Gastrocnemius medialis (tissue), 4 donors: ENCODE data around the gene COL1A1. TPM values are rescaled to one million over a fixed set of nuclear protein-coding genes. Genes with fewer than 3 reads are reported as not detected.

Experiments
- ATAC-seq, 2 donors: fragments of 150-250 bp; one replicate each; pipeline ENCODE4 v1.9.1; 2016
- DNase-seq, 2 donors: peaks; one replicate each; pipeline ENCODE4 v3.0.0-alpha.2; 2019
- H3K27ac ChIP-seq, 4 donors: fragments of 200-600 bp; sonication (generic); 1 replicate in 1 of 4; 2 replicates in 3 of 4; pipeline ENCODE4 v1.5.1; 2016 to 2018; ENCODE audit warnings: mild to moderate bottlenecking in 2 of 4, moderate library complexity in 1 of 4
- H3K27me3 ChIP-seq, 3 donors: fragments of 200-600 bp; sonication (generic) in 2 of 3; 1 replicate in 1 of 3; 2 replicates in 2 of 3; pipeline versions ENCODE4 v1.5.1 to v1.6.0; 2016 to 2019; ENCODE audit warnings: mild to moderate bottlenecking in 1 of 3, moderate library complexity in 1 of 3
- H3K36me3 ChIP-seq, 2 donors: fragments of 200-600 bp; sonication (generic) in 1 of 2; one replicate each; pipeline ENCODE4 v1.5.1; 2017 to 2018
- H3K4me1 ChIP-seq, 2 donors: fragments of 200-600 bp; sonication (generic) in 1 of 2; one replicate each; pipeline ENCODE4 v1.5.1; 2016 to 2017; ENCODE audit warnings: mild to moderate bottlenecking in 2 of 2
- H3K4me3 ChIP-seq, 4 donors: fragments of 200-600 bp; sonication (generic) in 3 of 4; 1 replicate in 1 of 4; 2 replicates in 3 of 4; pipeline ENCODE4 v1.5.1; 2016 to 2019; ENCODE audit warnings: mild to moderate bottlenecking in 2 of 4
- H3K9me3 ChIP-seq, 3 donors: fragments of 200-600 bp; sonication (generic) in 2 of 3; 1 replicate in 1 of 3; 2 replicates in 2 of 3; pipeline ENCODE4 v1.5.1; 2016 to 2019
- POLR2A ChIP-seq, 2 donors: fragments of 450-650 bp; IDR thresholded peaks; one replicate each; pipeline ENCODE4 v1.6.1; 2017; ENCODE audit warnings: antibody characterized with exemption in 2 of 2, mild to moderate bottlenecking in 2 of 2, moderate library complexity in 2 of 2
- in situ Hi-C, 4 donors: fragments of 200-750 bp; cut with MboI; loops; one replicate each; pipeline versions ENCODE4 v1.15.0 to v1.8.0; 2017; ENCODE audit warnings: low sequenced_read_pairs in 4 of 4
- intact Hi-C: fragments of 100-400 bp; cut with DNase I; formaldehyde crosslinking; loops from one replicate; pipeline ENCODE4 v1.15.1; 2023; ENCODE audit warnings: low total_unique reads
- total RNA-seq, 4 donors: library from RNA; depleted of rRNA; stranded (reverse); fragments of >200 nt; gene quantifications; one replicate each; pipeline versions ENCODE4 v1.1.0 to v1.2.3, GENCODE V29; 2016
- TF ChIP-seq, protein P1 (sequence below), 5 experiments: fragments of 450-650 bp in 3 of 5; fragments of 200-600 bp in 2 of 5; sonication (generic) in 2 of 5; IDR thresholded peaks in 4 of 5; conservative IDR thresholded peaks in 1 of 5; 1 replicate in 4 of 5; 2 replicates in 1 of 5; pipeline ENCODE4 v1.5.1; 2016 to 2019; ENCODE audit warnings: antibody characterized with exemption in 5 of 5, mild to moderate bottlenecking in 3 of 5, moderate library complexity in 3 of 5

COL1A1 gene
- total RNA-seq, 4 donors from 2014 or later = 1.7 to 9.5 (median 5.1) TPM

DNA sequence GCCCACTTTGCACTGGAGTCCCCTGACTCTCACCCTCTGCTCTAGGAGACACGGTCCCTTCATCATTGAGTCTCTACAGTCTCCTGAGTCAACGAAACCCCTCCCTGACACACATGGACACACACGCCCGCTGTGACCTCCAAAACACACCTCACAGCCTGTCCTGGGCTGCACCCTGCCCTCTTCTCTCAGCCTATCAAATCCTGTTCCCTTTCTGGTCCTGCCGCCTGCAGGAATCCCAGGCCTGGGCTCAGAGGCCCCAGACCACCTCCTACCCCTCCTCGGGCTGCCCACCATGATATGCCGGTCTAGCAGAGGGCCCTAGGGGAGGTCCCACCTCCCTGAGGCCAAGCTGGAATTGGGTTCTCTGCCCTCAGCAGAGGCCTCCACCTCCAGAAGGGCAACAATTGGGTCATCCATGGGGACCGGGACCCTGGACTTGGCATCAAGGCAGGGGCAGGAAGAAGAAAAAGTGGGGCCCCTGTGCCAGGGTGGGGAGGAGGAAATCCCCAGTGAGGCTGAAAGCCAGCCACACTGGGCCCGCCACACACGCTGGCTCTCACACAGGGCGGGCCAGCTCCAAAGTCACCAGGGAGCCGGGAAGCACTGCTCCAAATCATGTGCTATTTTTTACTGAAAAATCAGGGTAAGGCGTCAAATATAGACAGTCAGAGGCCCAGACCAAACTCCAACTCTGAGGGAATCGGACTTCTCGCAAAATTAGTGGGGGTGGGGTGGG, 54.3 kb downstream of the COL1A1 start:
- no peaks in the 10 kb centered on the region for H3K9me3 ChIP-seq
- no peak for ATAC-seq
- peaks cover 40 to 50% of the 10 kb centered on the region in 2 donors for H3K4me1 ChIP-seq
- in situ Hi-C loops (no loop called here), intact Hi-C loops (loop anchor here (5.0 kb wide), 1 partner anchor 35 kb away; no protein-coding TSS in a partner anchor)
- peak overlapping the region; percentile 76 to 95 (median 84) for H3K4me3 ChIP-seq
- DNase-seq = no peak
- peak overlapping the region; percentile 85 to 93 (median 91) for H3K27ac ChIP-seq
- TF ChIP-seq, protein P1, sequence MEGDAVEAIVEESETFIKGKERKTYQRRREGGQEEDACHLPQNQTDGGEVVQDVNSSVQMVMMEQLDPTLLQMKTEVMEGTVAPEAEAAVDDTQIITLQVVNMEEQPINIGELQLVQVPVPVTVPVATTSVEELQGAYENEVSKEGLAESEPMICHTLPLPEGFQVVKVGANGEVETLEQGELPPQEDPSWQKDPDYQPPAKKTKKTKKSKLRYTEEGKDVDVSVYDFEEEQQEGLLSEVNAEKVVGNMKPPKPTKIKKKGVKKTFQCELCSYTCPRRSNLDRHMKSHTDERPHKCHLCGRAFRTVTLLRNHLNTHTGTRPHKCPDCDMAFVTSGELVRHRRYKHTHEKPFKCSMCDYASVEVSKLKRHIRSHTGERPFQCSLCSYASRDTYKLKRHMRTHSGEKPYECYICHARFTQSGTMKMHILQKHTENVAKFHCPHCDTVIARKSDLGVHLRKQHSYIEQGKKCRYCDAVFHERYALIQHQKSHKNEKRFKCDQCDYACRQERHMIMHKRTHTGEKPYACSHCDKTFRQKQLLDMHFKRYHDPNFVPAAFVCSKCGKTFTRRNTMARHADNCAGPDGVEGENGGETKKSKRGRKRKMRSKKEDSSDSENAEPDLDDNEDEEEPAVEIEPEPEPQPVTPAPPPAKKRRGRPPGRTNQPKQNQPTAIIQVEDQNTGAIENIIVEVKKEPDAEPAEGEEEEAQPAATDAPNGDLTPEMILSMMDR (IDR thresholded peaks at IDR 0.05 in 4 of 5, conservative IDR thresholded peaks at IDR 0.05 in 1 of 5) = no peak
- no peak for TF ChIP-seq POLR2A (IDR thresholded peaks at IDR 0.05)
- peaks cover 0 to 11% of the 10 kb centered on the region in 2 donors for H3K36me3 ChIP-seq
- no peaks in the 10 kb centered on the region for H3K27me3 ChIP-seq

DNA sequence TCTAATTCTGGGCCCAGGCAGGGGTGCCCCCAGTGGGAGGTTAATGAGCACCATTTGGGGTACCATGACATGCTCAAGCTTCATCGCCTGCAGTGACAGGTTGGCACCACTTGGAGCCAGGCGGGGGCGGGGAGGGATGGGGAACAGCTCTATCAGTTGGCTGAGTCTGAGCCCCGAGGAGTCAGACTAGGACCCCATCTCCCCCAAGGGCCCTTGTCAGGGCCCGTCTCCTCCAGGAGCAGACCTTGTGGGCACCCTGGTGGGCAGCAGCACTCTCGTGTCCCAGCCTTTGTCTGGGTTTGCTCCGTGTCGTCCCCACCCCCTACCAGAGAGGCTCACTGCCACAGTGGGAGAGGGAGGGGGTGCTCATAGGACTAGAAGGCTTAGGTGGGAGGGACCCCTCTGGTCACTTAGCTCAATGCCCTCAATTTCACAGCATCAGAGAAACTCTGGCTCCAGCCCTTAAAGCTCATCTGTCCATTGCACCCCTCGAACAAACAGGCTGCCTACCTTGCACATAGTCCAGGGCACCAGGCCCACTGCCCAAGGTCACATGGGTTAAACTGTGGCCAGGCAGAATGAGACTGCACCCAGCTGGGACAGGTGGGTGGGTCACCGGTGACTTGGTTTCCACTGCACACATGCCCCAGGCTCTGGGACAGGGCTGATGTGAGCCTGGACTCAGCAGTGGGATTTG, 55.1 kb downstream of the COL1A1 start:
- peak overlapping the region; percentile 85 to 93 (median 91) for H3K27ac ChIP-seq
- intact Hi-C loops = loop anchor here (5.0 kb wide), 1 partner anchor 34 kb away; no protein-coding TSS in a partner anchor
- no peak for DNase-seq
- H3K9me3 ChIP-seq = no peaks in the 10 kb centered on the region
- in situ Hi-C loops = no loop called here
- ATAC-seq = no peak
- no peaks in the 10 kb centered on the region for H3K27me3 ChIP-seq
- H3K4me1 ChIP-seq = peaks cover 39 to 45% of the 10 kb centered on the region in 2 donors
- TF ChIP-seq, protein P1 (IDR thresholded peaks at IDR 0.05 in 4 of 5, conservative IDR thresholded peaks at IDR 0.05 in 1 of 5) = peak in 2 of 5 experiments; percentile 13 to 24
- peak in 1 of 2 donors; percentile 31 for TF ChIP-seq POLR2A (IDR thresholded peaks at IDR 0.05)
- H3K36me3 ChIP-seq = peaks cover 0 to 15% of the 10 kb centered on the region in 2 donors
- H3K4me3 ChIP-seq = peak overlapping the region in 3 of 4 donors; percentile 38 to 89 (median 79)

DNA sequence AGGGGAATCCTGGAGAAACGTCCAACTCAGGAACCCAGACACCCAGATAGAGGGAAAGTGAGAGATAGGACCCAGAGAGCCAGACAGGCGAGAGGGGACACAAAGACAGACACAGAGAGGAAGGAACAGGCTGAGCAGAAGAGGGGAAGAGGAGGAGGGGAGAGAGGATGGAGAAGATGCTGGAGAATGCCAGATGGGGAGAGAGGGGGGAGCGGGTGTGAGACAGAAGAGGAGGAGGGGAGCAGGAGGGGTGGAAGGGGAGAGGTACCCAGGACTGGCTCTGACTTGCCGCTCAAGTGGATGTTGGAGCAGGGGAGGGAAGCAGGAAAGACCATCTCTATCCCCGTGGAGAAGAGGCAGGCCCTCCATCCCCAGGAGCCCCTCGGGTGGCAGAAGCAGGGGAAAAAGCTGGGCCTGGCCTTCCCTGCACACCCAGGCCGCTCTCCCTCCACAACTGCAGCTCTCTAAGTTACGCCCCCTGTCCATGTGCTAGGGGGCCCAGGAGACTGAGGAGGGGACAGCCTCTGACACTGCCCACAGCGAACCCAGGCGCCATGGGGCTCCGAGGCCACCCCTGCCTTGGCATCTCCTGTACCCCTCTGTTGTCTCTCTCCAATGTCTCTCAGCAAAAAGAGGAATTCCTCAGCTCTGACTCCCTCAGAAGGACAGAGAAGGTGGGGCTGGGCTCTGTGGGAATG, 55.8 kb downstream of the COL1A1 start:
- DNase-seq (no peak), ATAC-seq (no peak)
- Histone ChIP-seq H3K36me3 (peaks cover 0 to 21% of the 10 kb centered on the region in 2 donors), H3K9me3 (no peaks in the 10 kb centered on the region), H3K4me1 (peaks cover 39 to 42% of the 10 kb centered on the region in 2 donors), H3K27ac (peak overlapping the region; percentile 85 to 93 (median 91)), H3K4me3 (no peak overlapping the region), H3K27me3 (no peaks in the 10 kb centered on the region)
- in situ Hi-C loops (no loop called here), intact Hi-C loops (loop anchor here (5.0 kb wide), 1 partner anchor 33 kb away; no protein-coding TSS in a partner anchor)
- TF ChIP-seq, protein P1 (IDR thresholded peaks at IDR 0.05 in 4 of 5, conservative IDR thresholded peaks at IDR 0.05 in 1 of 5) = no peak
- TF ChIP-seq POLR2A (IDR thresholded peaks at IDR 0.05) = no peak

DNA sequence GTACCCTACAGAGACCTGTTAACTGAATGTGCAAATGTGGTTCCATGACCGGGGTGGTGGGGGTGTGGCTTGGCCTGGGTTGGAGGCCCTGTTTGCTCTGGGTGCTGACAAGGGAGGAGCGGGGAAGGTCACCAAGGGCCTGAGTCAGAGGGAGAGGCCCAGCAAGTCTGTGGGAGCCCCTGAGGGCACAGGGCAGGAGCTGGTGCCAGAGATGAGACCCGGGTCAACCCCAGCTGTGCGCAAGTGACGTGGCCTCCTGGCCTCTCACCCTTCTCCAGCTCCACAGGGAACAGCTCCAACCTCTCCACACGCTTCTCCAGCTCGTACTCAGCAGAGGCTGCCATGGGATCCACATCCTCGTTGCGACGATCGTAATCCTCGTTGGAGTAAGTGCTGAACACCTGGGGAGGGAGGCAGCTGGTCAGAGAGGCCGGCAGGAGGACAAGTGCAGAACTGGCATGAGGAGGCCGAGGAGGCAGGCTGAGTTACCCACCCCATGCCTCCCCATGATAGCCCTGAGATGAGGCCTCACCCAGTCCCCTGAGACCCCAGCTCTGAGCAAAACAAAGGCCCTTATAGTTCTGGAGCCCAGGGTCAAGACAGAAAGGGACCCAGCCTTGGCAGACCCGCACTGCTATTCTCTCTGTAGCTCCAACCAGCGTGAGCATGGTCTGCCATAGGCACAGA, 56.4 kb downstream of the COL1A1 start:
- no peaks in the 10 kb centered on the region for H3K9me3 ChIP-seq
- H3K4me1 ChIP-seq = peaks cover 43 to 46% of the 10 kb centered on the region in 2 donors
- TF ChIP-seq, protein P1 (IDR thresholded peaks at IDR 0.05 in 4 of 5, conservative IDR thresholded peaks at IDR 0.05 in 1 of 5) = no peak
- no peak for TF ChIP-seq POLR2A (IDR thresholded peaks at IDR 0.05)
- H3K36me3 ChIP-seq = peaks cover 0 to 26% of the 10 kb centered on the region in 2 donors
- H3K4me3 ChIP-seq = no peak overlapping the region
- intact Hi-C loops = loop anchor here (5.0 kb wide), 1 partner anchor 33 kb away; no protein-coding TSS in a partner anchor
- ATAC-seq = no peak
- in situ Hi-C loops = no loop called here
- peak overlapping the region; percentile 85 to 93 (median 91) for H3K27ac ChIP-seq
- no peaks in the 10 kb centered on the region for H3K27me3 ChIP-seq
- peak in 1 of 2 donors; percentile 48 for DNase-seq
